WTC11 (cell line): ENCODE results near the gene F5. TPM values are rescaled to one million over a fixed set of nuclear protein-coding genes. Genes with fewer than 3 reads are reported as not detected.

Experiments used
- ATAC-seq: fragments of 200-7000 bp; cut with Tn5 transposase; 2 replicates; pipeline ENCODE4 v1.10.0; 2021; ENCODE audit warnings: mild to moderate bottlenecking, moderate library complexity
- CTCF ChIA-PET: fragments of 300-600 bp; sonication (Branson Sonifier 250); formaldehyde crosslinking; loops from one replicate; lab custom pipeline; 2021; ENCODE audit warnings: antibody characterized with exemption; lab: Charles Lee
- POLR2A ChIA-PET: fragments of 350-600 bp; sonication (Branson Sonifier 250); formaldehyde crosslinking; loops from one replicate; lab custom pipeline; 2021; ENCODE audit warnings: antibody characterized with exemption; lab: Charles Lee
- DNase-seq: peaks from one replicate; pipeline ENCODE4 v3.0.0; 2021; ENCODE audit warnings: low spot score
- H3K27ac Mint-ChIP-seq: 2 replicates; pipeline ENCODE4 v1.8.0; 2021; ENCODE audit warnings: mixed read lengths
- H3K27me3 Mint-ChIP-seq: 2 replicates; pipeline ENCODE4 v1.8.0; 2021; ENCODE audit warnings: low read depth, mild to moderate bottlenecking, moderate library complexity, mixed read lengths
- H3K36me3 Mint-ChIP-seq: 2 replicates; pipeline ENCODE4 v1.8.0; 2021; ENCODE audit warnings: mixed read lengths
- H3K4me1 Mint-ChIP-seq: 2 replicates; pipeline ENCODE4 v1.8.0; 2022; ENCODE audit warnings: mixed read lengths
- H3K4me3 Mint-ChIP-seq: 2 replicates; pipeline ENCODE4 v1.8.0; 2021; ENCODE audit warnings: mild to moderate bottlenecking, moderate library complexity, mixed read lengths
- H3K9me3 Mint-ChIP-seq: 2 replicates; pipeline ENCODE4 v1.8.0; 2021; ENCODE audit warnings: mixed read lengths
- AFF4 ChIP-seq: sonication (generic); formaldehyde crosslinking; IDR thresholded peaks from 2 replicates; pipeline ENCODE4 v1.8.1; 2023; ENCODE audit warnings: mild to moderate bottlenecking, missing genetic modification reagents, borderline replicate concordance
- CREM ChIP-seq: sonication (generic); formaldehyde crosslinking; IDR thresholded peaks from 2 replicates; pipeline ENCODE4 v1.8.1; 2022; ENCODE audit warnings: mild to moderate bottlenecking, missing genetic modification reagents, moderate library complexity
- CTCF ChIP-seq: fragments of 200-600 bp; IDR thresholded peaks from 2 replicates; pipeline ENCODE4 v1.8.0; 2022; ENCODE audit warnings: antibody characterized with exemption
- E2F1 ChIP-seq: sonication (generic); formaldehyde crosslinking; IDR thresholded peaks from 2 replicates; pipeline ENCODE4 v1.8.0; 2022; ENCODE audit warnings: mild to moderate bottlenecking, missing genetic modification reagents
- FOXK1 ChIP-seq: sonication (generic); formaldehyde crosslinking; IDR thresholded peaks from 2 replicates; pipeline ENCODE4 v1.8.0; 2022; ENCODE audit warnings: mild to moderate bottlenecking, moderate library complexity, missing genetic modification reagents
- FOXP1 ChIP-seq: sonication (generic); formaldehyde crosslinking; IDR thresholded peaks from 2 replicates; pipeline ENCODE4 v1.8.0; 2022; ENCODE audit warnings: missing genetic modification reagents, mild to moderate bottlenecking, moderate library complexity, borderline replicate concordance
- GTF2I ChIP-seq: fragments of 250-450 bp; sonication (Bioruptor Pico); conservative IDR thresholded peaks from 2 replicates; pipeline ENCODE4 v1.4.0; 2021; ENCODE audit warnings: mild to moderate bottlenecking
- HMGXB4 ChIP-seq: sonication (generic); formaldehyde crosslinking; IDR thresholded peaks from 2 replicates; pipeline ENCODE4 v1.8.1; 2023; ENCODE audit warnings: mild to moderate bottlenecking, moderate library complexity, missing genetic modification reagents
- IRF2 ChIP-seq: sonication (generic); formaldehyde crosslinking; IDR thresholded peaks from 2 replicates; pipeline ENCODE4 v1.8.0; 2022; ENCODE audit warnings: low read depth, missing genetic modification reagents, borderline replicate concordance
- NR1H2 ChIP-seq: sonication (generic); formaldehyde crosslinking; IDR thresholded peaks from 2 replicates; pipeline ENCODE4 v1.9.0; 2021; ENCODE audit warnings: mild to moderate bottlenecking, moderate library complexity, missing genetic modification reagents
- PREB ChIP-seq: sonication (generic); formaldehyde crosslinking; IDR thresholded peaks from 2 replicates; pipeline ENCODE4 v1.8.1; 2022; ENCODE audit warnings: mild to moderate bottlenecking, missing genetic modification reagents, moderate library complexity, borderline replicate concordance
- TCF7 ChIP-seq: sonication (generic); formaldehyde crosslinking; IDR thresholded peaks from 2 replicates; pipeline ENCODE4 v1.8.0; 2022; ENCODE audit warnings: mild to moderate bottlenecking, low read depth, missing genetic modification reagents, moderate library complexity
- TEAD1 ChIP-seq: sonication (generic); formaldehyde crosslinking; IDR thresholded peaks from 2 replicates; pipeline ENCODE4 v1.8.0; 2022; ENCODE audit warnings: mild to moderate bottlenecking, missing genetic modification reagents
- USF1 ChIP-seq: sonication (generic); formaldehyde crosslinking; IDR thresholded peaks from 2 replicates; pipeline ENCODE4 v1.8.0; 2022; ENCODE audit warnings: mild to moderate bottlenecking, missing genetic modification reagents
- ZBTB21 ChIP-seq: sonication (generic); formaldehyde crosslinking; IDR thresholded peaks from 2 replicates; pipeline ENCODE4 v1.8.1; 2023; ENCODE audit warnings: mild to moderate bottlenecking, missing genetic modification reagents, borderline replicate concordance
- ZNF121 ChIP-seq: sonication (generic); formaldehyde crosslinking; IDR thresholded peaks from 2 replicates; pipeline ENCODE4 v1.8.0; 2023; ENCODE audit warnings: missing genetic modification reagents
- ZNF219 ChIP-seq: sonication (generic); formaldehyde crosslinking; IDR thresholded peaks from 2 replicates; pipeline ENCODE4 v1.8.0; 2023; ENCODE audit warnings: missing genetic modification reagents, mild to moderate bottlenecking, borderline replicate concordance
- ZNF232 ChIP-seq: sonication (generic); formaldehyde crosslinking; IDR thresholded peaks from 2 replicates; pipeline ENCODE4 v1.8.0; 2022; ENCODE audit warnings: mild to moderate bottlenecking, missing genetic modification reagents
- ZNF416 ChIP-seq: fragments of 250-450 bp; sonication (Bioruptor Pico); IDR thresholded peaks from 2 replicates; pipeline ENCODE4 v1.9.0; 2021; ENCODE audit warnings: mild to moderate bottlenecking, inconsistent platforms
- ZNF512 ChIP-seq: sonication (generic); formaldehyde crosslinking; IDR thresholded peaks from 2 replicates; pipeline ENCODE4 v1.8.1; 2022; ENCODE audit warnings: missing genetic modification reagents, borderline replicate concordance
- total RNA-seq: library from RNA; stranded (reverse); gene quantifications from 3 replicates; pipeline ENCODE4 v1.2.3, GENCODE V29; 2021

The F5 gene
- total RNA-seq, 1 experiment from 2014 or later: 0.20 TPM

- ChIA-PET CTCF (no interaction called here), POLR2A (interaction anchor here (0.9 kb wide), 1 partner anchor 31 kb away, joined by 3 read pairs; no protein-coding TSS in a partner anchor)
- no peak for DNase-seq
- H3K9me3 Mint-ChIP-seq: no peaks in the 10 kb centered on the region
- ATAC-seq: no peak
- no peaks in the 10 kb centered on the region for H3K36me3 Mint-ChIP-seq
- TF ChIP-seq TCF7 (no peak), ZNF219 (CRISPR knock-in tag) (no peak), NR1H2 (CRISPR knock-in tag) (no peak), ZNF232 (no peak), CREM (no peak), AFF4 (CRISPR knock-in tag) (no peak), FOXP1 (CRISPR knock-in tag) (no peak), ZNF416 (CRISPR knock-in tag) (no peak), E2F1 (CRISPR knock-in tag) (no peak), ZNF512 (CRISPR knock-in tag) (no peak), GTF2I (no peak), IRF2 (no peak), TEAD1 (CRISPR knock-in tag) (no peak), CTCF (no peak), ZNF121 (CRISPR knock-in tag) (no peak), FOXK1 (no peak), USF1 (CRISPR knock-in tag) (no peak), HMGXB4 (CRISPR knock-in tag) (no peak), ZBTB21 (no peak), PREB (CRISPR knock-in tag) (no peak)
- H3K4me1 Mint-ChIP-seq: no peaks in the 10 kb centered on the region
- no peaks in the 10 kb centered on the region for H3K27me3 Mint-ChIP-seq
- H3K27ac Mint-ChIP-seq: no peak overlapping the region
- no peak overlapping the region for H3K4me3 Mint-ChIP-seq
Observed at GRCh38 chr1:169517558-169518186, 68.6 kb downstream of the F5 start.
